HK-2 (cell line): Measurements from ENCODE around the gene PLCB1.
A peak's percentile ranks its signal among the peaks of the same experiment; 100 is the strongest.
"Not testable (repeated sequence)": the region's sequence is repeated elsewhere in the genome, so short reads cannot be mapped to it uniquely, and the experiment has no call there.

Experiments used
- DNase-seq: peaks from one replicate; pipeline ENCODE4 v3.0.0-alpha.2; 2018; ENCODE audit not compliant: unreplicated experiment

The PLCB1 gene

GRCh38 chr20:8131598-8132483 is at the start of gene PLCB1:
TSS of gene PLCB1 (plus strand) at chr20:8132266. CDS start at chr20:8132652, 386 bp downstream.
- peak; percentile 90 for DNase-seq

- no peak for DNase-seq
Measured at GRCh38 chr20:8082989-8083388, 49.1 kb upstream of the PLCB1 start.

GRCh38 chr20:8089668-8090067 is 42.4 kb upstream of the PLCB1 start:
- DNase-seq = no peak

GRCh38 chr20:8094415-8094818 is 37.6 kb upstream of the PLCB1 start:
- DNase-seq = no peak

GRCh38 chr20:8094850-8095249 is 37.2 kb upstream of the PLCB1 start:
- DNase-seq = no peak

- no peak for DNase-seq
Measured at GRCh38 chr20:8095648-8096572, 36.2 kb upstream of the PLCB1 start.

GRCh38 chr20:8097307-8097706 is 34.8 kb upstream of the PLCB1 start:
- no peak for DNase-seq

- DNase-seq = no peak
Measured at GRCh38 chr20:8104252-8104651, 27.8 kb upstream of the PLCB1 start.

GRCh38 chr20:8114612-8115011 is 17.5 kb upstream of the PLCB1 start:
- not testable (repeated sequence) for DNase-seq

- no peak for DNase-seq
Measured at GRCh38 chr20:8115436-8115835, 16.6 kb upstream of the PLCB1 start.

- no peak for DNase-seq
Measured at GRCh38 chr20:8116067-8116811, 15.8 kb upstream of the PLCB1 start.

- no peak for DNase-seq
Measured at GRCh38 chr20:8117636-8118035, 14.4 kb upstream of the PLCB1 start.

GRCh38 chr20:8118039-8118438 is 14.0 kb upstream of the PLCB1 start:
- DNase-seq = no peak

- DNase-seq = no peak
Measured at GRCh38 chr20:8118760-8119159, 13.3 kb upstream of the PLCB1 start.

- no peak for DNase-seq
Measured at GRCh38 chr20:8121666-8122065, 10.4 kb upstream of the PLCB1 start.

GRCh38 chr20:8124639-8125038 is 7.4 kb upstream of the PLCB1 start:
- DNase-seq = no peak

- DNase-seq = no peak
Measured at GRCh38 chr20:8126181-8126580, 5.9 kb upstream of the PLCB1 start.

GRCh38 chr20:8126841-8127378 is 5.2 kb upstream of the PLCB1 start:
- no peak for DNase-seq

GRCh38 chr20:8127553-8128255 is 4.4 kb upstream of the PLCB1 start:
- no peak for DNase-seq

- DNase-seq = no peak
Measured at GRCh38 chr20:8128291-8129060, 3.6 kb upstream of the PLCB1 start.
